NCI-H82 treated with DMSO at 0.1 percent for 48 hours (cell line): Measurements from ENCODE around the gene TULP1.
"Not testable (repeated sequence)": the region's sequence is repeated elsewhere in the genome, so short reads cannot be mapped to it uniquely, and the experiment has no call there.

Experiments used
- DNase-seq: peaks from one replicate; lab custom pipeline; 2025; ENCODE audit not compliant: unreplicated experiment; lab: John Stamatoyannopoulos, UW

The TULP1 gene

GRCh38 chr6:35512740-35513139 lies at the start of gene TULP1:
Gene TULP1 (minus strand): TSS chr6:35512896. CDS start chr6:35512858, 38 bp downstream.
- DNase-seq, result peak; percentile 78

GRCh38 chr6:35562060-35562459 lies 49.4 kb upstream of the TULP1 start:
- no peak for DNase-seq

- no peak for DNase-seq
Measured at GRCh38 chr6:35561113-35561512, 48.4 kb upstream of the TULP1 start.

DNA sequence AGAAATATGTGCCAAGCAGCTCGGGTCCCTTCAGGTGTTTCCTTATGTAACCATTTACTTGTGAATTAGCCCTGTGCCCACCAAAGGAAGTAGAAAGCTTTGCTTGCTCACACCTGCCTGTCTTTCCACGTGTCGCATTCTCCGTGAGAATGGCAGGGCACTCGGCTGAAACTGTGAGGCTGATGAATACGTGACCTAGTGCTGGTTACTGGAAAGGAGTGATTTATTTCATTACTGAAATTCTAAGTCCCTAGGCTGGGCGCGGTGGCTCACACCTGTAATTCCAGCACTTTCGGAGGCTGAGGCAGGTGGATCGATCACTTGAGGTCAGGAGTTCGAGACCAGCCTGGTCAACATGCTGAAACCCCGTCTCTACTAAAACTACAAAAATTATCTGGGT lies 45.9 kb upstream of the TULP1 start:
- no peak for DNase-seq

DNA sequence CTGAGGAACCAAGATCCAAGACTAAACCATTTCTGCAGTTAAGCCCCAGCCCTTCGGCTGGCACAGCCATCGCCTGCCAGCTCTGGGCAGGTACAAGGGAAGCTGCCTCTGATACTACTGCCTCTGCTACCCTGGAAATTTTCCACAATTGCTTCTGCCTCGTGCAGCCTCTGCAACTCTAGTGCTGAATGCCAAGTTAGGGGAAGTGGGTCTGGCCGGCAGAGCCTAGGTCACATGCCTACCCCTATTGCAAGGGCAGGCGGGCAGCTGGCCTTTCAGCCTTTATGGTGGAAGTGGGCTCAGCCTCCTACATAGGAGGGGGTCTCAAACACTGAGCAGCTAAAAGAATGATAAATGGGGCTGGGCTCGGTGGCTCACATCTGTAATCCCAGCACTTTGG lies 44.5 kb upstream of the TULP1 start:
- DNase-seq, result no peak

GRCh38 chr6:35554811-35555210 lies 42.1 kb upstream of the TULP1 start:
- DNase-seq, result no peak

GRCh38 chr6:35553315-35553714 lies 40.6 kb upstream of the TULP1 start:
- DNase-seq, result no peak

DNA sequence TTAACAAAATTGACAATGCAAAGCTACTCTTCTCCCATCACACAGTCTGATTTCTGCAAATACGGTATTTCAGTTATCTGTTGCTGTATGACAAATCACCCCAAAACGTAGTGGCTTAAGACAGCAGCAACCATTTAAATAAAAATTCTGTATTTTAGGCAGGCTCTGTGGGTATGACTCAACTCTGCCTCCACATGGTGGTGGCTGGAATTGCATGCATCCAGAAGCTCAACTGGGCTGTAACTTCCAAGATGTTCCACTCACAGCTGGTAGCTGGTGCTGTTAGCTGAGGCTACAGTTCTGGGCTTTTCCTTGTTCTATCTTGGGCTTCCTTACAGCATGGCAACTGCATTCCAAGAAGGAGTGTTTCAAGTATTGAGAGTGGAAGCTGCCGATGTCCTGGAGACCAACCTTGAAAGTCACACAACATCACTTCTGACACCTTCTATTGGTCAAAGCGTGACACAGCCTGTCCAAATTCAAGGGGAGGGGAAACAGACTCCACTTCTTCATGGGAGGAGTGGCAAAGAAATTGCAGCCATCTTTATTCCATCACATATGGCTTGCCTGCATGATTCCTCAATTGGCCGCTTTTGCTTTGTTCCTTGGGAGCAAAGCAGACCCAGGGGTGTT lies 39.7 kb upstream of the TULP1 start:
- DNase-seq, result peak; percentile 34

- DNase-seq, result no peak
Measured at GRCh38 chr6:35550437-35550836, 37.7 kb upstream of the TULP1 start.

- no peak for DNase-seq
Measured at GRCh38 chr6:35547676-35548075, 35.0 kb upstream of the TULP1 start.

DNA sequence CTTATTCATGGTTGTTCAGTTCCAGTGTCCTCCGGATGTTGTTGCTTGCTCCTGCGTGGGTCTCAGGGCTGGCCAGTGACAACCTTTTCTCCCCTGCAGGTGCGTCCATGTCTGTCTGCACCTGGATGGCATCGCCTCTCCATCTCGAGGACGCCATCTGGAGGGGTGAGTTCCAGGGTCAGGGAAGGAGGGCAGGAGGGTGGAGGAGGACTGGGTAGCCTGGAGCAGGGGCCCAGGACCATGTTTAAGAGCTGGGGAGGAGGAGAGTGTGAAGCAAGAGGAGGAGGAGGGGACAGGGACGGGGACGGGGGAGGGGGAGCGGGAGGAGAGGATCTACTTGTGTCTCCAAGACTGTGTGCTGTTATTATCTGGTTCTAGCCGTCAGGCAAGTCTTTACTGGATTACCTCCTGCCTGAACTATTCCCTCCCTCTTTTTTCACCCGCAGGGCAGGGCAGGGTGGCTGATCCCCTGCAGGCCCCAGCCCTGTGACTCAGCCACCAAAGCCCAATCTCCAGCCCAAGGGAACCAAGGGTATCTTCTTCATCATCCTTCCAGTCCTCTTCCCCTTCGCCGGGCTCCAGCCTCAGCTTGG lies 32.2 kb upstream of the TULP1 start:
- peak; percentile 92 for DNase-seq

GRCh38 chr6:35543459-35544193 lies 30.9 kb upstream of the TULP1 start:
- no peak for DNase-seq

DNA sequence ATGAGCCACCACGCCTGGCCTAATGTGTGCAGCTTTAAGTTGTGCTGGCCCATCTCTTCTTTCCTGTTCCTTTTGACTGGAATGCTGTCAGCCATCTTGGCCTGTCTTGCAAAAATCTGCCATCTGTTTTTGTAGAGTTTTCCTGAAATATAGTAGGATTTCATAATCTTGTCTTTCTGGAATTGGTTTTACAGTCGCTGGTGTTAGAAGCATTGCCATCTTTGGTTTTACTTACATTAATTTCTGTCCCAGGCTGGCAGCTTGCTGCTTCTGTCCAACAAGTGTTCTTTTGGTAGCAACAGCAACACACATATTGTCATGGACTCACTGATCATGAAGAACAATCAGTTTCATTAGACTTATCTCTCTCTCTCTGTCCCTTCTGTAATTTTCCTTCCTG lies 29.1 kb upstream of the TULP1 start:
- no peak for DNase-seq

GRCh38 chr6:35539223-35539622 lies 26.5 kb upstream of the TULP1 start:
- no peak for DNase-seq

- not testable (repeated sequence) for DNase-seq
Measured at GRCh38 chr6:35535847-35536246, 23.2 kb upstream of the TULP1 start.

DNA sequence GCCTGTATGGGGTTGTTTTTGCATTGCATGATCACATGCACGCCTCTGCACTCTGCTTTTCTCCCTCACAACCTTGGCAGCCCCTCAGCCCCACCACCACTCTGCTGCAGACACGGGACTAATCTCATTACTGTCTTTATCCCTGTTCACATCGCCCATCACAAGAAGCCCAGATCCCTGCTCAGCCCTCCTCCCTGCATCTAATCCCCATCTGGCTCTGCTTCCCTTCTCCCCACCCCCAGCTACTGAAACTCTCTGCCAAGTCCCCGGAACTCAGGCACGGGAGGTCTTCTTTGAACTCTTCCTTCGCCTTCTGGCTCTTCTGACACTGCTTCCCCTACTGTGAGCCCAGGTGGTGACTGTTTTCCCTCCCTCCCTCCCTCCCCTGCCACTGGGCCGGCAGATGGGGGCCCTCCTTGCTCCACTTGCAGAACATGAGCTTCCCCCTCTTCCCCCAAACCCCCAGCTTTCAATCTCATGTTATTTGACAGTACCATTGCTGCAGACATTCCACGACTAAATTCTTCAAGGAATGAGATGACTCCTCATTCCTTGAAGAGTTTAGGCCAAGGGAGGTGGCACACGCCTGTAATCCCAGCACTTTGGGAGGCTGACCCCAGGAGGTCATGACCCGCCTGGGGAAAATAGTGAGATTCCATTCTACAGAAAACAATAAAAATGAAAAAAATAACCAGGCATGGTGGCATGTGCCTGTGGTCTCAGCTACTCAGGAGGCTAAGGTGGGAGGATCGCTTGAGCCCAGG lies 21.9 kb upstream of the TULP1 start:
- DNase-seq, result peak; percentile 100

- no peak for DNase-seq
Measured at GRCh38 chr6:35533981-35534380, 21.3 kb upstream of the TULP1 start.

GRCh38 chr6:35532126-35532525 lies 19.4 kb upstream of the TULP1 start:
- DNase-seq, result peak; percentile 75

GRCh38 chr6:35524380-35525020 lies 11.8 kb upstream of the TULP1 start:
- DNase-seq, result no peak

GRCh38 chr6:35522660-35523658 lies 10.3 kb upstream of the TULP1 start:
- peak; percentile 38 for DNase-seq
